Aorta (tissue), 5 donors: ENCODE data around the gene ASPDH. TPM values are rescaled to one million over a fixed set of nuclear protein-coding genes. Genes with fewer than 3 reads are reported as not detected.

ENCODE experiments used
- ATAC-seq: fragments of 200-7000 bp; cut with Tn5 transposase; one replicate; pipeline ENCODE4 v1.9.1; 2022; ENCODE audit warnings: moderate library complexity; ENCODE audit not compliant: low FRiP score
- DNase-seq, 2 donors: peaks; one replicate each; pipeline ENCODE4 v3.0.0-alpha.2; 2020
- H3K27ac ChIP-seq, 2 donors: one replicate each; pipeline ENCODE4 v1.5.1; 2013; ENCODE audit warnings: low read length in 2 of 2, mild to moderate bottlenecking in 2 of 2, moderate library complexity in 2 of 2, control low read depth in 1 of 2, inconsistent platforms in 1 of 2, low read depth in 1 of 2
- H3K27me3 ChIP-seq, 2 donors: one replicate each; pipeline ENCODE4 v1.6.1; 2013; ENCODE audit warnings: control low read depth in 1 of 2, low read length in 1 of 2, mild to moderate bottlenecking in 1 of 2, moderate library complexity in 1 of 2; ENCODE audit not compliant: insufficient read depth in 2 of 2, control insufficient read depth in 1 of 2
- H3K36me3 ChIP-seq, 2 donors: one replicate each; pipeline ENCODE4 v1.6.1; 2013; ENCODE audit warnings: control low read depth in 1 of 2, low read length in 1 of 2, mild to moderate bottlenecking in 1 of 2; ENCODE audit not compliant: insufficient read depth in 2 of 2, control insufficient read depth in 1 of 2
- H3K4me1 ChIP-seq, 2 donors: one replicate each; pipeline ENCODE4 v1.6.1; 2013; ENCODE audit warnings: low read length in 2 of 2, control low read depth in 1 of 2, mild to moderate bottlenecking in 1 of 2, moderate library complexity in 1 of 2; ENCODE audit not compliant: insufficient read depth in 2 of 2, control insufficient read depth in 1 of 2
- H3K4me3 ChIP-seq, 2 donors: one replicate each; pipeline ENCODE4 v1.5.1; 2013; ENCODE audit warnings: low read length in 2 of 2, control low read depth in 1 of 2, mild to moderate bottlenecking in 1 of 2
- H3K9me3 ChIP-seq: one replicate; pipeline ENCODE4 v1.6.1; 2013; ENCODE audit warnings: mild to moderate bottlenecking, low read length; ENCODE audit not compliant: control insufficient read depth
- WGBS, 2 donors: extraction: QIAGEN DNeasy Blood & Tissue Kit; methylation state at CpG; one replicate each; pipeline ENCODE4 v1.1.7; 2013; 5-methylcytosine and 5-hydroxymethylcytosine counted together
- intact Hi-C, 2 donors: fragments of 100-400 bp; cut with DNase I; formaldehyde crosslinking; loops; one replicate each; pipeline versions ENCODE4 v1.14.2 to v1.15.0; 2022
- polyA plus RNA-seq, 2 donors: library from polyadenylated mRNA; stranded (reverse); fragments of 200-250 nt; gene quantifications; one replicate each; pipeline ENCODE4 v1.2.3, GENCODE V29; 2013
- total RNA-seq, 2 donors: library from RNA; stranded (reverse); fragmentation: NEBNext Ultra II Directional; extraction: Animal tissue kit (Norgen Biotek cat#: 25700); gene quantifications; one replicate each; pipeline ENCODE4 v1.2.1, GENCODE V29; 2021
- donor health status: healthy with polysubstance abuse.
- donor health status: Bipolar disorder and iron deficiency.
- donor health status: DM: no; HTN: no; CAD: no.
- donor health status: DM: no; HTN: no; CAD: no.
- donor health status: DM: yes; HTN: yes; CAD: no.

The ASPDH gene
- total and polyA plus RNA-seq, 4 donors: 1.9 TPM; not detected in 3

- intact Hi-C loops: no loop called here
- no peak overlapping the region for H3K27ac ChIP-seq
- no peaks in the 10 kb centered on the region for H3K27me3 ChIP-seq
- no peak for DNase-seq
- no peak overlapping the region for H3K4me3 ChIP-seq
- no peaks in the 10 kb centered on the region for H3K36me3 ChIP-seq
- ATAC-seq: no peak
- 25 to 31% methylated on average over 28 of the region's 28 CpGs for WGBS, 2 donors
- no peaks in the 10 kb centered on the region for H3K4me1 ChIP-seq
- H3K9me3 ChIP-seq: no peaks in the 10 kb centered on the region
Observed at GRCh38 chr19:50555450-50556281, 42.0 kb upstream of the ASPDH start.

GRCh38 chr19:50555033-50555432 is 41.3 kb upstream of the ASPDH start:
- Histone ChIP-seq H3K4me1 (no peaks in the 10 kb centered on the region), H3K4me3 (no peak overlapping the region), H3K36me3 (no peaks in the 10 kb centered on the region), H3K9me3 (no peaks in the 10 kb centered on the region), H3K27me3 (no peaks in the 10 kb centered on the region), H3K27ac (no peak overlapping the region)
- DNase-seq: no peak
- intact Hi-C loops: no loop called here
- WGBS, 2 donors: 69 to 80% methylated on average over 12 of the region's 12 CpGs
- ATAC-seq: no peak

- no peaks in the 10 kb centered on the region for H3K27me3 ChIP-seq
- no peaks in the 10 kb centered on the region for H3K4me1 ChIP-seq
- no peaks in the 10 kb centered on the region for H3K9me3 ChIP-seq
- no peak for ATAC-seq
- no peak overlapping the region for H3K4me3 ChIP-seq
- no peaks in the 10 kb centered on the region for H3K36me3 ChIP-seq
- intact Hi-C loops: no loop called here
- H3K27ac ChIP-seq: no peak overlapping the region
- no peak for DNase-seq
- WGBS, 2 donors: 82 to 88% methylated on average over 10 of the region's 10 CpGs
Observed at GRCh38 chr19:50554212-50554611, 40.5 kb upstream of the ASPDH start.

DNA sequence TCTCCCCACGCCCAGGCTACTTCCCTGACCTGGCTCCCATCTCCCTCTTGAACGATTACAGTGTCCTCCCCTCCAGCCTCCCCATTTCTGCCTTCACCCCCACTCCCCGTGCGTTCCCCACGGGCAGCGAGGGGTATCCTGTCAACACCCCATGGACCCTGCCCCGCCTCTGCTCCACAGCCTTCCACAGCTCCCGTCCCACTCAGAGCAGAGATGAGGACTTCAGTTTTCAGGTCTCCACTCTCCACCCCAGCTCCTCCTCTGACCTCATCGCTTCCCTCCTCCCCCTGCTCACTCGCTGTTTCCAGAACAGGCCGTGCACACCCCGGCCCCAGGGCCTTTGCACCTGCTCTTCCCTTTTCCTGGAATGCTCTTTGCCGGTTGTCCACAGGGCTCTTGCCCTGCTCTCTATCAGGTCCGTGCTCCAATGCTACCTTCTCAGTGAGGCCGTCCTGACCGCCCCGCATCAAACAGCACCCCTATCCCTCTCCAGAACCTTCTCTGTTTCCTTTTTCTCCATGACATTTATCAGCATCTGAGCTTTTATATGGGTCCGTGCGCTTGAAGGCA is 39.5 kb upstream of the ASPDH start:
- intact Hi-C loops: no loop called here
- 75 to 79% methylated on average over 19 of the region's 19 CpGs for WGBS, 2 donors
- no peak overlapping the region for H3K4me3 ChIP-seq
- DNase-seq (no peak), ATAC-seq (no peak)
- no peaks in the 10 kb centered on the region for H3K36me3 ChIP-seq
- no peak overlapping the region for H3K27ac ChIP-seq
- no peaks in the 10 kb centered on the region for H3K9me3 ChIP-seq
- no peaks in the 10 kb centered on the region for H3K27me3 ChIP-seq
- no peaks in the 10 kb centered on the region for H3K4me1 ChIP-seq

DNA sequence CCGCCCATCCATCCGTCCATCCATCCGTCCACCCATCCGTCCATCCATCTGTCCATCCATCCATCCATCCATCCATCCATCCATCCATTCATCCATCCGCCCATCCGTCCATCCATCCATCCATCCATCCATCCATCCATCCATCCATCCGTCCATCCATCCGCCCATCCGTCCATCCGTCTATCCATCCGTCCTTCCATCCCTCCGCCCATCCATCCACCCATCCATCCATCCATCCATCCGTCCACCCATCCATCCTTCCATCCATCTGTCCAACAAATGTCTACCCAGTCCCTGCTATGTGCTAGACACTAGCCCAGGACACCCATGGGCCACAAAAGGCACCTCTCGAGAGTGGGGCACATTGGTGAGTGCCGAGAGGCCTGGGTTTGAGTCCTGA is 38.8 kb upstream of the ASPDH start:
- no peaks in the 10 kb centered on the region for H3K36me3 ChIP-seq
- 80 to 84% methylated on average over 15 of the region's 15 CpGs for WGBS, 2 donors
- no peaks in the 10 kb centered on the region for H3K4me1 ChIP-seq
- H3K27ac ChIP-seq: no peak overlapping the region
- DNase-seq (no peak), ATAC-seq (no peak)
- no peaks in the 10 kb centered on the region for H3K27me3 ChIP-seq
- intact Hi-C loops: no loop called here
- H3K4me3 ChIP-seq: no peak overlapping the region
- H3K9me3 ChIP-seq: no peaks in the 10 kb centered on the region

- no peak for DNase-seq
- H3K9me3 ChIP-seq: no peaks in the 10 kb centered on the region
- H3K27ac ChIP-seq: no peak overlapping the region
- H3K36me3 ChIP-seq: no peaks in the 10 kb centered on the region
- no peaks in the 10 kb centered on the region for H3K27me3 ChIP-seq
- 1% methylated on average over 21 to 22 of the region's 22 CpGs for WGBS, 2 donors
- H3K4me1 ChIP-seq: no peaks in the 10 kb centered on the region
- ATAC-seq: no peak
- H3K4me3 ChIP-seq: no peak overlapping the region
- intact Hi-C loops: no loop called here
Observed at GRCh38 chr19:50551715-50552187, 38.0 kb upstream of the ASPDH start.

DNA sequence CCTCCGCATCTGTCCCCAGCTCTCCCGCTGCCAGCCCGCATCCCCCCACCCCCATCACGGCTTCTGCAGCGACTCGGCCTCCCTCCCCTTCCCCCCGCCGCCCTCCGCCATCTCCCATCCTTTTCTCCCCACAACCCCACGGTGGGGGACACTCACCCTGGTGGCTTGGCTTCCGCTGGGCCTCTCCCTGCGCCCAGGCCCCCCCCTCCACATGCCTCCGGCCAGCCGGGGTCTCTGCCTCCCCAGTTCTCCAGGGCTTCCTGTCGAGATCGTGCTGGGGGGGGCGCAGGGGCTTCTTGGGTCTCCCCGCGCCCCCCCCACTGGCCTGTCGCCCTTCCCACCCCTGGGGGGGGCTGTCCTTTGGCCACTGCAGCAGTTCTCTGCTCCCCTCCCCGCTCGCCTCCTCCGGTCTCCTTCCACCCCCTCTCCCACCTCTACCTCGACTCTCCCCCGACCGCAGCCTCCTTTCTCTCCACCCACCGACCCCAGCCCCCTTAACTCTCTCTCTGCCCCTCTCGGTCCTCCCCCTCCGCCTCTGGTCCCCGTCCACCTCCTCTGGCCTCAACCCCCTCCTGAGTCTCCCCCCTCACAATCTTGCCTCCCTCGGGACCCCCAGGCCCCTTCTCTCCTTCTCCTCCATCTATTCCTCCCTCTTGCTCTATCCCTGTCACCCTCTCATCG is 37.5 kb upstream of the ASPDH start:
- Histone ChIP-seq H3K36me3 (no peaks in the 10 kb centered on the region), H3K4me1 (no peaks in the 10 kb centered on the region), H3K27me3 (no peaks in the 10 kb centered on the region), H3K27ac (no peak overlapping the region), H3K9me3 (no peaks in the 10 kb centered on the region), H3K4me3 (no peak overlapping the region)
- DNase-seq (no peak), ATAC-seq (no peak)
- intact Hi-C loops: no loop called here
- 2 to 4% methylated on average over 28 to 32 of the region's 32 CpGs for WGBS, 2 donors

DNA sequence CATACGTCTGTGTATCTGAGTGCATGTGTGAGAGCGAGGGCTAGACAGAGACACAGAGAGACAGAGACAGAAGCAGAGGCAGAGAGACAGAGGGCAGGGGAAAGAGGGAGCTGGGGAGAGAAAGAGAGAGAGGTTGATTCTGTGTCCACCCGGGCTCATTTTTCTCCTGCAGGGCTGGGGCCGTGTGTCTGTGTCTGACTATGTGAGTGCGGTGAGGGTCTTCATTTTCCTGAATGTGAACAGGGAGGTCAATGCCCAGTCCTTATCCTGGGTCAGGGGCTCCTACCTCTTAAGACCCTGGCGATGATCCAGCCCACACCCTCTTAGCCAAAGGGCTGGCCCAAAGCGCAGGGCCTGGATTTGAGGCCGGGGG is 36.9 kb upstream of the ASPDH start:
- 34 to 38% methylated on average over 7 to 8 of the region's 8 CpGs for WGBS, 2 donors

More for the DNA sequence above, 36.9 kb upstream of the ASPDH start:
- Histone ChIP-seq H3K9me3 (no peaks in the 10 kb centered on the region), H3K4me1 (no peaks in the 10 kb centered on the region), H3K27me3 (no peaks in the 10 kb centered on the region), H3K4me3 (no peak overlapping the region), H3K27ac (no peak overlapping the region), H3K36me3 (no peaks in the 10 kb centered on the region)
- no peak for ATAC-seq
- intact Hi-C loops: no loop called here
- no peak for DNase-seq
